GM18499 (cell line): Measurements from ENCODE around the gene CTXND1.

ENCODE experiments used
- ATAC-seq: cut with Tn5 transposase; IDR thresholded peaks from one replicate; pipeline ENCODE4 v1.9.1; 2021; ENCODE audit warnings: moderate number of reproducible peaks; ENCODE audit not compliant: insufficient read depth, unreplicated experiment

CTXND1 gene

GRCh38 chr15:80260551-80260950, 8.5 kb upstream of the CTXND1 start:
- no peak for ATAC-seq

GRCh38 chr15:80259942-80260510, 8.0 kb upstream of the CTXND1 start:
- ATAC-seq: no peak

- no peak for ATAC-seq
Measured at GRCh38 chr15:80251428-80252120, 439 bp downstream of the CTXND1 start.

- no peak for ATAC-seq
Measured at GRCh38 chr15:80250614-80251427, 1.2 kb downstream of the CTXND1 start.

GRCh38 chr15:80249973-80250372, 2.0 kb downstream of the CTXND1 start:
- no peak for ATAC-seq

GRCh38 chr15:80247320-80247719, 4.7 kb downstream of the CTXND1 start:
- ATAC-seq: no peak

- no peak for ATAC-seq
Measured at GRCh38 chr15:80246425-80246894, 5.6 kb downstream of the CTXND1 start.

- ATAC-seq: no peak
Measured at GRCh38 chr15:80242802-80243201, 9.2 kb downstream of the CTXND1 start.

- no peak for ATAC-seq
Measured at GRCh38 chr15:80242132-80242769, 9.8 kb downstream of the CTXND1 start.

GRCh38 chr15:80241508-80241907, 10.5 kb downstream of the CTXND1 start:
- no peak for ATAC-seq

- ATAC-seq: no peak
Measured at GRCh38 chr15:80240276-80240675, 11.7 kb downstream of the CTXND1 start.

GRCh38 chr15:80234883-80235282, 17.1 kb downstream of the CTXND1 start:
- no peak for ATAC-seq

- no peak for ATAC-seq
Measured at GRCh38 chr15:80233581-80233980, 18.4 kb downstream of the CTXND1 start.

GRCh38 chr15:80231371-80231770, 20.6 kb downstream of the CTXND1 start:
- no peak for ATAC-seq

- ATAC-seq: no peak
Measured at GRCh38 chr15:80228959-80229610, 22.9 kb downstream of the CTXND1 start.

- ATAC-seq: no peak
Measured at GRCh38 chr15:80219955-80220354, 32.1 kb downstream of the CTXND1 start.

GRCh38 chr15:80217327-80217900, 34.6 kb downstream of the CTXND1 start:
- ATAC-seq: no peak

- no peak for ATAC-seq
Measured at GRCh38 chr15:80216911-80217310, 35.1 kb downstream of the CTXND1 start.

- ATAC-seq: no peak
Measured at GRCh38 chr15:80216141-80216540, 35.9 kb downstream of the CTXND1 start.

- ATAC-seq: no peak
Measured at GRCh38 chr15:80214910-80215309, 37.1 kb downstream of the CTXND1 start.
